ENCODE data around the gene SPEG.
A peak's percentile ranks its signal among the peaks of the same experiment; 100 is the strongest.

The SPEG gene

DNA sequence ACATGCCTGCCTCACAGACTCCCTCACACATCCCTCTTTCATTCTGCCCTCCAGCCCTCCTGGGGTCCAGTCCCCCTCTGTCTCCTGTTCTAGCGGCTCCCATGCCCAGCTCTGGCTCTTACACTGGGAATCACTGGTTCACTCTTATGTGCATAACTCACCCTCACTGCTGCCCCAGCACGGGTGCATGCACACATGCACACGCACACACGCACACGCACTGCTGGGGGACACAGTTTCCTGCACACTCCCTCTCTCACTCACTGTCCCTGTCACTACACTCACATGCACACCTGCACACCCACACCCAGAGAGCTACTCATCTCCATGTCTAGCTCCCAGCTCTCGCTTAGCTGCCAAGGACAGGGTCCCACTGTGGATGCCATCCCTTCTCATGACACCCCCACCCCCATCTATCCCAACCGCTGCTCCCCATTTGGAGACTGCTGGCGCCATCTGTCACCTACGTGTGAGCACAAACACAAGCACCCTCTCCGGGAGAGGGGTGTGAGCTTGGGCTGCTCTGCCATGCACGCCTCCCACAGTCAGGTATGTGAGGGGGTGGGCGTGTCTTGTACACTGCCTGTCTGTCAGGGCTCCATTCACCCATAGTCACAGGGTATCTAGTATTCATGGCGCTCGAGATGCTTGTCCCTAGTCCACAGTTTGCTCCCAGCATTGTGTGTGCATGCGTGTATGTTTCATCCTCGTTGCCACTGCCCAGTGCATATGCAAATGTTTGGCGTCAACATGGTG, 81.4 kb downstream of the SPEG start:
- no peak for DNase-seq

DNA sequence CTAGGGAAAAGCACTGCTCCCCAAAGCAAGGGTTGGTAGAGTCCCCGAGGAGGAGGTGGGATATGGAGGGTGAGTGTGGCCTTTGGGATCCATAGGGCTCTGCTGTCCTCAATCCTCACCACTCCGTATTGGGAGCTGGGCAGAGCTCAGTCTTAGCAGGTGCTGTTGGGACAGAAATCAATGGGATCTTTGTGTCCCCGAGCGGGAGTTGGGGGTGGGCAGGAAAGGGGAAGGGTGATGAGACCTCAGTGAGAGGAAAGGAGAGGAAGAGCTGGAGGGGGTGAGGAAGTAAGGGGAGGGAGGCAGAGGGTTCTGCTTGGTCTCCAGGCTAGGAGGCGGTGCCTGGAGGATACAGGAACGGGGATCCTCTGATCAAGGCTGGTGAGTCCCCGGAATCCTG, 82.2 kb downstream of the SPEG start:
- no peak for DNase-seq

DNA sequence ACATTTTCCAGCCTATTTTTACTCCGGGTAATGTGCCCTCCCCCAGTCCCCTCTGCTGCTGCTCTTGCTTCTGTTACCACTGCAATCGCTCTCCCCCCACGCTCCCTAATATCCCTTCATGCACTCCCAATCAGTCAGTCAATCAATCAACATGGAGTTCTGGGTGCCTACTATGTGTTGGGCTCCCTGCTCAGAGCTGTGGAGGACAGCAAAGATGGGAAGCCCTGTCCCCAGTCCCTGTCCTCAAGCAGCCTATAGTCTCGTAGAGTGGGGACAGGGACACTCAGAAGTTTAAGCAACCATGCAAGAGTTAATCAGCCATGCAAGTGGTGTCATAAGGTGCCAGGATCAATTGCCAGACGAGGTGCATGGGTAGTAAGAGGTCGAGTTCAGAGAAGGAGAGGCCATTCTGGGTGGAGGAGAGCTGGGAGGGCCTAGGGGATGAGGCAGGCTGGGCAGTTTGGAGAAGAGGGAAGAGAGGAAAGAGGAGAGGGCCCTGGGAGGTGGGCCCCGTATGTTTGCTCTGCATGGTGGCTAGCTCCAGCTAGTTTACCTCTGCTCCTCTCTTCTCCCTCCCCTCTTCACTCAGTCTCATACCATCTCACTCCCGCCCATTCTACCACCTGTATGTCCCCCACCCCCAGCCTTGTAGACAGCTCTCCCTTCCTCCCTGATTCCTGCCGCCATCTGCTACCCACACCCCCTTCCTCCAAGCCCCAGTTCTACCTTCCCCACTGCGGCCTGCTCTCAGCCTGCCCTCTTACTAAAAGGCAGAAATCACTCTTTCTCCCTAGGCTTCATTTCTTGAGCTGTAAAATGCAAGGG, 83.5 kb downstream of the SPEG start:
- no peak for DNase-seq

DNA sequence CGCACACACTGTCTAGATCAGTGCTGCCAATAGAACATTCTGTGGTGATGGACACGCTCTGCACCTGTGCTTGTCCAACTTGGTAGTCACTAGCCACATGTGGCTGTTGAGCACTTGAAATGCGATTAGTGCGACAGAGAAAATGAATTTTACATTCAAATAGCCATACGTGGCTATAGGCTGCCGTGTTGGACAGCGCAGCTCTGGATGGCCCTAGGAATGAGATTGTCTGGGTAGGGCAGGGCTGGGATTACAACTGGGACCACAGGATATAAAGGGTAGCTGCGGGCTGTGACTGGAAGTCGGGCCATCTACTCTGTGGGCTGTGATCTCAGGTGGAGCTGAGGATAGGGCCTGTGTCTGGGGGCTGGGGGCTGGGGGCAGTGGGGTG, 84.9 kb downstream of the SPEG start:
- DNase-seq = no peak

DNA sequence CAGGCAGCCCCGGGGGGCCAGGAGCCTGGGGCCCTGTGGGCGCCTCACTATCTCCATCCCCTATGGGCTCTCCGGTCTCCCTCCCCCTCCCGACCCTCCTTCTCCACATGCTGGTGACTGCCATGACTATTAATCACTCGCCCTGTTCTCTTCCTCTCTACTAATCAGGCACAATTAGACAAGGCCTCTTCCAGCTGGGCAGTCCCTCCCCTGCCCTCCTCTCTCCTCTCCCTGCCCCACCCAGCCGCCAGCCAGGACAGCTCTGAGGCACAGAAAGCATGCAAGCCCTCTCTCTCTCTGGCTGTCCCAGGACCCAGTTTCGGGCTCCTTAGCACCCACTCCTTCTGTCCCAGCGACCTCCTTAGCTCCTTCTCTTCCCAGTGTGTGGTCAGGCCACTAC, 85.4 kb downstream of the SPEG start:
- no peak for DNase-seq

DNA sequence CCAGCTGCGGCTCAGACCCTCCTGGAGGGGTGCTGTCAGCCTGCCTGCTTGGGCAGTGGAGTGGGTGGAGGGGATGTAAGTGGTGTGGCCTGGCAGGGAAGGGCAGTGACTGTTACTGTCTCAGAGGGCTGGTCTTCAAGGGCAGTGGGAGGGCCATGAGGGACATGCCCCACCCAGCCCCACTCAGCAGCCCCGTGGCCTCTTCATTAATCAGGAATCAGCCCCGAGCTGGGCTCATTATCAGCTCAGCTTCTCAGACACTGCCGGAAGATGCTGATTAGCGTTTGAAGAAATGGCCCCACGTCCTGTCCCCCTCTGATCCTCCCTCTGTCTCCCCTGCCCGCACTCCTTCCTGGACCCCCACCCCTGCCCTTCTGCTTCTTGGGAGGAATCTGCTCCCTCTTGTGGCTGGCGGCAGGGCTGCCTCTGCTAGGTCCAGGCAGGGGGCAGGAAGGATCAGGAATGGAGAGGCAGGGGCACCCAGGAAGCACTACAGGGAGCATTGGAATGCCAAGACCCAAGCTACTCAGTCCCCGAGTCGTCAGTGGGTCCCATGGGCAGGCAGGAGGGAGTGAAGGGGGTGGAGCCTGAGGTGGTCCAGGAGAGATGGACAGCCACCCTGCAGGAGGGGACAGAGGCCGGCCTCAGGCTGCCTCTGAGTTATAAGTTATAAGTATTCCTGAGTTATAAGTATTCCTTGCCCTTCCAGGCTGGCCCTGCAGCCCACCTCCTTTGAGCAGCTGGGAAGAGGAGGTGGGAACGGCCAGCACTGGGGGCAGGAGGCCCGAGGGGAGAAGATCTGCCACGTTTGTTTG, 86.6 kb downstream of the SPEG start:
- no peak for DNase-seq

DNA sequence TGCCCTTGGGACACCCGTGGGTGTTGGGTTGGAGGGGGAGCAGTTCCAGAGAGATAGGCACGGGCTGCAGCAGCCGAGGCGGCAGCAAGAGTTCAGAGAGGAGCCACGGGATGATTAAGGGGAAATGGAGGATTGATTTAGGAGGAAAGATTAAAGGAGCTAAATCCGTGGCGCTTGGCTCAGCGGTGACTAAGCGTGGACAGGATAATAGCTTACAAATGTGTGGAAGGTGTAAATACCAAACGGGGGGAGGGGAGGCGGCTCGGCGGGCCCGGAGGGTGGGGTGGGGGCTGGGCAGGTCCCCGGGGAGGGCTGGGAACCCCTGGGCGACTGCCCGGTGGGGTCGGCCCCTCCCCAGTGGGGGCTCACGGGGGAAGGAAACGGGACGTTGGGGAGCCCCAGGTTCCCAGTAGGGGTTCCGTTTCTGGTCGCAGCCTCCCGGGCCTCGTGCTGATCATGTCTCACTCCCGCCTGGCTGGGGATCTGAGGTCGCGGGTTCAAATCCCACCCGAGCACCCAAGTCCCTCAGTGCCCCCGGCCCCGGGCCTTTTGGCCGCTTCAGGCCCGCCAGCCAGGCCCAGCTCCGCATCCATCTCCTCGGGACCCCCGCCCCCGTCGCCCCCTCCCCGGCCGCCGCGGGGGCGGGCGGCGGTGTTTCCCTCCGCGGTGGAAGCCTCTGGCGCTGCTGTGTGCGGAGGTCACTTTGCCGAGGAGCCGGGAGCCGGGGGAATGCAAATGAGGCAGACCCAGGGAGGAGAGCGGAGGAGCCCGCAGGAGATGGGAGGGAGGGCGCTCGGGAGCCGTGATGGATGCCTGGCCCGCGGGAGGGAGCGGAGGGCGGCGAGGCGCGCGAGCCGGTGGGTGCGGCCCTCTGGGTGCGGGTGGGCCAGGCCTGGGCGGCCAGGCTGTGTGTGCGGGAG, 87.7 kb downstream of the SPEG start:
- peak; percentile 22 for DNase-seq

DNA sequence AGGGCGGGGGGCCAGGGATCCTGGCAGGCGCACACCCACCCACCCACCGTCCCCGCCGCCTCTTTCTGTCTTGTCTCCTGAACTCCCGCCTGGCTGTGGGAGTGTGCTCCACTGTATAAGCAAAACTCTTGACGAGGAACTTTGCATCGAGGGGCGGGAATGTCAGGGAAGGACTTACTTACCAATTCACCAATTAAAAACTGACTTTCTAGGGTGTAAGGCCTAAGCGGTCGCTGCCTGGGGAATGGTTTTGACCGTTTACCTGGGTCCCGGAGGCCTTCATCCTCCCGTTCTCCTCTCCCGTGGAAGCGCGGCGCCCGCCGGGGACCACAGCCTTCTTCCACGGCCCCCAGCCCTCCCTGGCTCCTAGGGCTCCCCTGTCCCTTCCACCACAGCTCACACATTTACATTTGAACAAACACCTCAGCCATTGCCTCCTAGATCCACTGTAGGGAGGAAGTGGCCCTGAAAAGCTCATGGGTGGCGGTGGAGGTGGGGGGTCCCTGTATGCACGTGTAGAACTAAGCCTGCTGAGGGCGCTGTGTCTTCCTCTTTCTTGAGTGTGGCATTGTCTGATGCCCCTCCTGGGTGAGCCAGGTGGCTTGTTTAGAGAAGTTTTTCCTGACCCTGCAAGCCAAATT, 88.5 kb downstream of the SPEG start:
- no peak for DNase-seq

DNA sequence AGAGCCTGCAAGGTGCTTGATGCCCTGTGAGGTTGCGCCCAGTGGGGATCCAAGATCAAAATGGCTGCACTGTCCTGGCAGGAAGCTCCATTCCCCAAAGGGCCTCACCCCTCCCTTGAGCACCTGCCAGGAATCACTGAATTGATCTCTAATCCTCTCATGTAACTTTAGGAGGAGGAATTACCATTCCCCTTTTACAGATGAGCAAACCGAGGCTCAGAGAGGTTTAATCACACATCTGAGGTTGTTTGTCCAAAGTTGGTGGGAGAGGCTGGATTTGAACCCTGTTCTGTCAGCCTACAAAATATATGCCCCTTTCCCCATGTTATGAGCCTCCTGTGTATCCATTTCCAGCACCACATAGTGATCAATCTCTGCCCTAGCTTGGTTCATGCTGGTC, 90.2 kb downstream of the SPEG start:
- DNase-seq = no peak

DNA sequence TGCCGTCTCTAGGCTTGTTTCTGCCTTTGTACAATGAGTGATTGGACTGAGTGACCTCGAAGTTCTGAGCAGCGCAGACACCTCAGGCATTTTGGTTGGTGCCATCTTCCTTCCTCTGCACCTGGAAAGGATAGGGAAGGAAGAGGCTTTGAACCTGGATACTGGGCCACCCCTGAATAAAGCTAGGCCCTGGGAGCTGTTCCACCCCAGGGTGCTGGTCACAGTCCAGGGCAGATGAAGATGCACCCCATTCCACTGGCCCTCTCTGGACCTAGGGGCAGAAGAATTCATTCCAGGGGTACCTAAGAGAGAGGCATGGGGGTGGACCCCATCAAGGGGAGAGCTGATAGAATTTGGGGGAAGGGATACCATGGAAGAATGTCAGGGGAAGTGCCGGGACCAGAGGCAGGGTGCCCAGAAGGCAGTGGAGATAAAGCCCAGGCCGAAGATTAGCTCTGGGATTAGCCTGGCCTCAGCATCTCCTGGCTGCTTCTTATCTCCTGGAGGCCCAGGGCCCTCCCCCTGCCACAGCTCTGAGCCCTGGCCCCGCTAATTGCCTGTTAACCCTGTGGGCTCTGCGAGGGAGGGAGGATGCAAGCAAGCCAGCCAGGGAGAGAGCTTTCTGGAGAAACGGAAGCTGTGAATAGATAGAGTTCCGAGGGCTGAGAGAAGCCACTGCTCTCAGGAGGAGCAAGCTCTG, 91.0 kb downstream of the SPEG start:
- no peak for DNase-seq

DNA sequence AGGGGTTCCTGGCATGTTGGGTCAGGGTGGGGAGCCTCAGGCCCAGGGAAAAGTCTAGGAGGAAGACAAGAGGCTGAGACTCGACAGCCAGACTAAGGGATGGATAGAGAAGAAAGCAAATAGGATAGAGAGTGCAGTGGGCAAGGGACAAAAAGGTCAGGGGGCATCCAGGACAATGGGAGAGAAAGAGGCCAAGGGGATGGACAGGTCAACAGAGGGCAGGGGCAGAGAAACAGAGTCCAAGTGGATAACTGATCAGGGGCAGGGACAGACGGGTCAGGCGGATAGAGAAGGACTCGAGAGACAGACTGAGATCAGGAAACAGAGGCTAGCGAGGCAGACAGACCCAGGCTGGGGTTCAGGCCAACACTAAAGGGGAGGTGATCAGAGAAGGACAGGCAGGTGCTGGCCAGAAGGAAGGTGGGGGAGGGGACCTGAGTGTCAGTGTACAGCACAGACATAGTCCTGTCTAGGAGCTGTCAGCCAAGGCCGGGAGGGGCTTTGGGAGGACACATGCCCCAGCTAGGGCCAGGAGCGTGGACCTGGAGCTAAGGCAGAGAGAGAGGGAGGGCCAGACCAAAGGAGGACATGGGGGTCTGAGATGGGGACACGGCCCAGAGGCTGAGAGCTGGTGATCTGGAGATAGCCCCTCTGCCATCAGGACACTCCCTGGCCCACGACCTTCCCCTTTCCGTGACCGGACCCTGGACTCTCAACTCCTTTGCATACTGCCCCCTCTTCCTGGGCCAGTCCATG, 91.9 kb downstream of the SPEG start:
- DNase-seq = no peak

DNA sequence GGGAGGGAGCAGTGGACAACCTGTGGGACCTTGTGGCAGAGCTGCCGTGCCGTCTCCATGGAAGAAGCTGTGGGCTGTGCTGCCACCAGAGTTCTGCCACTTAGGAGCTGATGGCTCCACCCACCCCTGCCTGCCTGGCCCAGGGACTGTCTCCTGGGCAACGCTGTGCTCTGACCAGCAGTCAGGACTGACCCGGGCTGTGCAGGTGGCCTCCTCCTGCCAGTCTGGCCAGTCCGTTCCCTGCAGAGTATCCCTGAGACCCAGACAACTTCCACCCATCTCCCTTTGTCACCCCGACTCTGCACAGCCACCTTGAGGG, 92.4 kb downstream of the SPEG start:
- no peak for DNase-seq

DNA sequence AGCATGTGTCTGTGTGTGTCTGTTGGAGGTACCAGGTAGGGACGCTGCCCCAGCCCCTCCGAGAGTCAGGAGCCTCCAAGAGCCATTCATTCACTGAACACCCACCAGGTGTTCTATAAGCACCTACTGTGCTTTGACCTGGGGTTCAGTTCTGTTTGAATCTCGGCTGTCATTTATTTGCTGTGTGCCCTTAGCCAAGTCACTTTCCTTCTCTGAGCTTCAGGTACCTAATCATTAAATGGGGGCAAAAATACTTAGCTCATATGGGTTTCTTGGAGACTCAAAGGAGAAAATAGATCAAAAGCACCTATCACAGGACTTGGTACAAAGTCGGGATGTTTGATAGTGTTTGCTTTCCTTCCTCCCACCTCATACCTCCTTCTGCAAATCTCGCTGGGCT, 92.8 kb downstream of the SPEG start:
- no peak for DNase-seq

DNA sequence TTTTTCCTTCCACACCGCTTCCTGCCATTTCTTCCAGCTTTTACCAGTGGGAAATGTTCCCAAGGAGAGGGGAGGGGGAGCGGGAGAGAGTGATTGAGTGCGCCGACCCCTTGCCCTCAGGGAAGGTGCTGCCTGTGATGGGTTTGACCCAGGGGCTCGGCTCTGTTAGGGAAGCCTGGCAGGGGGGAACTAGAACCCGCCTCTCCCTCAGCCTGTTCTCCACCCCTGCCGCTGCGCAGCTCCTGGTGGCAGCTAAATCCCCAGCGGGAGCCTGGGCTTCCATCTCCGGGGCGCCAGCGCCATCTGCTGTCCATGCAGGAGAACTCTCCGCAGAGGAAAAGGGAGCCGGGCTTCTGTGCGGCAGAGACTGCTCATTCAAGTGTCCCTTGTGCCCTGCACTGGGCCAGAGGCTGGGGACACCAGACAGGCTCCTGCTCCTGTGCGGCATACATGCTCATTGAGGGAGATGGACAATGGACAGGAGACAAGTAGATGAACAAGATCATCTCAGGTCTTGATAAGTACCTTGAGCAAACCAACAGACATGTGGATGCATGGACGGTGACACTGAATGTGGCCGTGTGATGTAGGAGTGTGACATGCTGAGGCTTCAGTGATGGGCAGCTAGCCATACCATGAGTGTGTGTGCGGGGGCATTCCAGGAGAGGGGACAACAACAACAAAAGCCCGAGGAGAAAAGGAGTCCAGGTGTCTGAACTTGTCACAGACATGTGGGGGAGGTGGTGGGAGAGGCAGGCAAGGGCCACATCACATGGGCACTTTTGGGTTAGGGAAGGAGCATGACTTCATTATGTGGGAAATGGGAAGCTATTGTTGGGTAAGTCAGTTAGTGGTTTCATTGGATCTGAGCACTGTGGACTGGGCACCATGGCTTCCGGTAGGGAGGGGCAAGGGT, 95.7 kb downstream of the SPEG start:
- peak; percentile 88 for DNase-seq

DNA sequence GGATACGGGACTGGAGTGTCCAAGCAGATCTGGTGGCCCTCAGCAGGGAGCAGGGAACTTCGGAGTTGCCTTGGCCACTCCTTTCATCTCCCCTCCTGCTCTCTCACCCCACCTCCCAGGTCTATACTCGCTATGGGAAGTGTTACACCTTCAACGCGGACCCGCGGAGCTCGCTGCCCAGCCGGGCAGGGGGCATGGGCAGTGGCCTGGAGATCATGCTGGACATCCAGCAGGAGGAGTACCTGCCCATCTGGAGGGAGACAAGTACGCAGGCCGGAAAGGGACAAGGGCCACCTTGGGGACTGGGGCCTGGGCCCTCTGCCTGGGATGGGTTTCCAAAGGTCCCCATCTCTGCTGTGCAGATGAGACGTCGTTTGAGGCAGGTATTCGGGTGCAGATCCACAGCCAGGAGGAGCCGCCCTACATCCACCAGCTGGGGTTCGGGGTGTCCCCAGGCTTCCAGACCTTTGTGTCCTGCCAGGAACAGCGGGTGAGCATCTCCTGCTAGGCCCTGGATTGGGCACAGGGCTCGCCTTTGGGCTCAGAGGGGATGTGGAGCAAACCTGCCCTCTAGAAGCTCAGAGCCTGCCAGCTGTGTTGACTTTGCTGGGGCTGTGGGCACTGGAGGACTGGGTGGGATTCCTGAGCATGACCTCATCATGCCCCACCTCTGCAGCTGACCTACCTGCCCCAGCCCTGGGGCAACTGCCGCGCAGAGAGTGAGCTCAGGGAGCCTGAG, 97.2 kb downstream of the SPEG start:
- DNase-seq = no peak

DNA sequence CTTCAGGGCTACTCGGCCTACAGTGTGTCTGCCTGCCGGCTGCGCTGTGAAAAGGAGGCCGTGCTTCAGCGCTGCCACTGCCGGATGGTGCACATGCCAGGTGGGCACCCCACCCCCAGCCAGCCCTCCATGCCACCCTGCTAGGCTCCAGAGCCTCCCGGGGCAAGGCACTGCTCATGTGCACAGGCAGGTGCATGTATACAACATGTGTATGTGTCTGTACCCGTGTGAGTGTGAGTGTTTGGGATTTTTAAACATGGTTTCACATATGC, 97.7 kb downstream of the SPEG start:
- no peak for DNase-seq

DNA sequence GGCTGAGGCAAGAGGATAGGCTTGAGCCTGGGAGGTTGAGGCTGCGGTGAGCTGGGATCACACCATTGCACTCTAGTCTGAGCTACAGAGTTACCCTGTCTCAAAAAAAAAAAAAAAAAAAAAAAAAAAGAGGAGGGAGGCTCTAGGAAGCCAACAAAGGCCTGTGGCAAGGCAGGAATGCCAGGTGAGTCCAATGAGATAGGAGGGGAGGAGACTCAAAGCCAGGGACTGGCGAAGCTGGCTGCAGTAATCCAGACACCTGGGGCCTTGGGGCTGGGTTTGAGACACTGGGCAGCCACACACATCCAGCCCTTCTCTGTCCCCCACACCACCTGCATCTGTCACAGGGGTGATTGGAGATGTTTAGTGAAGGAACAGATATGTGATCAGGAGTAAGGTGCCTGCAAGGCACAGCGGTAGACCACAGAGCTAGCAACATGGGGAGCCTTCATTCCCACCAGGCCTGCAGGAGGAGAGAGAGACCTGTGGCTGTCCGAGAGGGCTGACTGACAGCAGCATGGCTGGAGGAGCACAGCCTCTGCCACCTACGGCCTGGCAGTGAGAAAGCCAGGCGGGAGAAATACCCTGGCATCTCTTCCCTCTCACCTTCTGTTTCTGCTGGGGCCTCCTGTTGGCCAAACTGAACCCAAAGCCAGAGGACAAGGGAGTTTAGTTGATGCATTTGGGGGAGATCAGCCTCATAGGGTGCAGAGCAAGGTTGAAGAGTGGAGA, 99.5 kb downstream of the SPEG start:
- no peak for DNase-seq

DNA sequence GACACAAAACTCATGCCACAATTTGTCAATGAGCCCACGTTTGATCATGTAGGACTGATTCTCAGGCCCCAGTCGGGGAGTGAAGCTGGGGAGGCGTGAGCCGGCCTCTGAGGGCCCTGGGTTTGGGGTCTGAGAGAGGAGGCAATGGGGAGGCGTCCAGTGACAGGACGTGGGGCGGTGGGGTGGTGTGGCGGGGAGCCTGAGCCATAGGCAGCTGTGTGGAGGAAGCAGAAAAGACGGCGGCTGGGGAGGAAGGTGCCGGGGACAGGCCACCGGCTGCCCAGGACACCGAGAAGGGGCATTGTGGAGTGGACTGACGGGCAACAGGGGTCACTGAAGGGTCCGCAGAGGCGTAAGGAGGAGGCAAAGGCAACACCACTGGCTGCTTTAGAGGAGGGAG, 101.8 kb downstream of the SPEG start:
- DNase-seq = no peak

Measured in NCI-H1436 (cell line).